GM18907 (cell line): ENCODE measurements around the gene CHMP1A.

ENCODE experiments used
- ATAC-seq: cut with Tn5 transposase; IDR thresholded peaks from one replicate; pipeline ENCODE4 v1.9.1; 2021; ENCODE audit warnings: mild to moderate bottlenecking, moderate library complexity; ENCODE audit not compliant: unreplicated experiment

The CHMP1A gene

DNA sequence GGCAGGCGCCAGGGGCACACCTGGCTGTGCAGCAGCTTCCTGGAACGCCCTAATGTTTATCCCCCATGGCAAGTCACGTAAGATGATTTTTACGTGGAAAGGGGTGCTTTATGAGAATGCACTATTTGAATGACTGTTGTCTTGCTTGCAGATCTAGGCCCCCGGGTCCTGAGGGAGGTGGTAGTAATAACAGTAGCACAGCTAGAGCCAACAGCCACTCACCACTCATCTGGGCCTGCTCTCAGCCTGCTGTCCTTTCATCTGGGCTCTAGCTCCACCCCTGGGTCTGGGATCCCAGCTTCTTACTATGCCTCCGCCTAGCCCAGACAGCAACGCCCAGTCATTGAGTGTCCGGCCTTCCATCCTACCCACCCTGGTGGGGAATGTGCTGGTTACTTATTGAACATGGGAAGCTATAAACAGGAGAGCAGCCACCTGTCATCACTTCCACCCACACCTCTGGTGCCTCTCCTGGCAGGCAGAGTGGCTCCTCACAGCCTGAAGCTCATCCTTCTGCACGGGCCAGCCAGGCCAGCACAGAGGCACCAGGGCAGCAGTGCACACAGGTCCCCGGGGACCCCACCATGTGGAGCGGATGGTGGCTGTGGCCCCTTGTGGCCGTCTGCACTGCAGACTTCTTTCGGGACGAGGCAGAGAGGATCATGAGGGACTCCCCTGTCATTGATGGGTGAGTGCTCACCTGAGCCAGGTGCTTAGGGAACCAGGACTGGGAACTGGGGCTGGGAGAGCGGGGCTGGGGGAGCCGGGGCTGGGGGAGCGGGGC, 27.5 kb downstream of the CHMP1A start:
- no peak for ATAC-seq

DNA sequence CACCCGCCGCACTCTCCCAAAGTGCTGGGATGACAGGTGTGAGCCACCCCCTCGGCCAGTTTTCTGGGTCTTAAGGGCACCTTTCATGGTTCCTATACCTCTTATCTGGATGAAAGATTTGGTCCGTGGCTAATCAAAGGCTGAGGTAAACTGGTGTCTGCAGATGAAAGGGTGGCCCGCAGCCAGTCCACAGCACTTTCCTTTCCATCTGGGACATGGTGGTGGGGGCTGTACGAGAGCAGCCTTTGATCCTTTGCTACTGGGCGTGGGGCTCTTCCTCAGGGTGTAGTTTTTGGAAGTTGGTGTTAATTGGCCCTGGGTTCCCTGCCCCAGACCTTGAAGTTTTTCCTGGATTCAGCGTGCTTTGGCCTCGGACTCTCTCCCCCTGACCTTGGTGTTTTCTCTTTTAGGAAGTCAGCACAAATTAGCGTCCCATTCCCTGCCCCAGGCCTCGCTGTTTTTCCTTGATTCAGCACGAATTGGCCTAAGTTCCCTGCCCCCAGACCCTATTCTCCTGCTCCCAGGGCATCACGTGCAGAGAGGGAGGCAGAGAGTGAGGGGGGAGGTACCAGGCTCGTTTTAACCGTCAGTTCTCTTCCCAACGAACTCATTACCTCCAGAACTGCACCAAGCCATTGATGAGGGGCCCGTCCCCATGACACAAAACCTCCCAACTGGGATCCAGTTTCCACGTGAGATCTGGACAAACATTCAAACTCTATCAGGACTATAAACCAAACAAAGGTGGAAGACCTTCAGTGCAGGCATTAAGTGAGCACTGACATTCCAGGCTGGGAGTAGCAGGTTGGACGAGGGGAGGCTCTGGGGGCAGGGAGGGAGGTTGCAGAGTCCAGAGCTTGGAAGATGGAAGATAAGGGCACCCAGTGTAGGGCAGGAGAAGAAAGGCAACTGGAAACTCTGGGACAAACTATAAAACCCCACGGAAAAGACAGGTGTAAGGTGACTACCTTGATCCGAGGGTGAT, 32.4 kb downstream of the CHMP1A start:
- no peak for ATAC-seq

DNA sequence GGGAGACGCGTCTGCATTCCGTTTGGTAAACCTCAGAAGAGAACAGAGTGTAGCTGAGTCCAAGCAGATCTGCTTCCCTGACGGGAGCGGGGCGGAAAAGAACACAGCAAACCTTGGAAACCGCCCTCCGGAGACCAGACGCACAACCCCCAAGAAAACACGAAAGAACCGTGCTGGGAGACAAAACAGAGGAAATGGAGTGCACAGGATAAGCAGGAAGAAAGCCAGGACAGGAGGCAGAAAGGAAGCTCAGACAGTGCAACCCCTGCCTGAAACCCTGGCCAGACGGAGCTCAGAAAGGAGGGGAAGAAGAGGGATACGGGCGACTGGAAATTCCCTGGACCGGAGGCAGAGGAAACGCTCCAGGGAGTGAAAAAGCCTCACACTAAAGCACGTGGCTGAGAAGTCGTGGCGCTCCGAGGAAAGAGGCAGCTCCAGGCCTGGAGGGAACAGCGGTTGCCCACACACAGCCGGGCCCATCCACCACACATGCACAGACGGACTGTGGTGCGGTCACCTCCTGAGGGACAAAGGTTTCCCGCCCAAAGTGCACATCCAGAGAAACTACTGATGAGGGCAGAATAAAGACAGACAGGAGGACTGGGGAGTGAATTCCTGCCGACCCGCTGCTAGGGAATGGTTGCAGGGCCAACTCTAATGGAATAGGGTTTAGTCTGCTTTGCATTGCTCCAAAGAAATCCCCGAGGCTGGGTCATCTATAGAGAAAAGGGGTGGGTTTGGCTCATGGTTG, 33.8 kb downstream of the CHMP1A start:
- ATAC-seq, result no peak

DNA sequence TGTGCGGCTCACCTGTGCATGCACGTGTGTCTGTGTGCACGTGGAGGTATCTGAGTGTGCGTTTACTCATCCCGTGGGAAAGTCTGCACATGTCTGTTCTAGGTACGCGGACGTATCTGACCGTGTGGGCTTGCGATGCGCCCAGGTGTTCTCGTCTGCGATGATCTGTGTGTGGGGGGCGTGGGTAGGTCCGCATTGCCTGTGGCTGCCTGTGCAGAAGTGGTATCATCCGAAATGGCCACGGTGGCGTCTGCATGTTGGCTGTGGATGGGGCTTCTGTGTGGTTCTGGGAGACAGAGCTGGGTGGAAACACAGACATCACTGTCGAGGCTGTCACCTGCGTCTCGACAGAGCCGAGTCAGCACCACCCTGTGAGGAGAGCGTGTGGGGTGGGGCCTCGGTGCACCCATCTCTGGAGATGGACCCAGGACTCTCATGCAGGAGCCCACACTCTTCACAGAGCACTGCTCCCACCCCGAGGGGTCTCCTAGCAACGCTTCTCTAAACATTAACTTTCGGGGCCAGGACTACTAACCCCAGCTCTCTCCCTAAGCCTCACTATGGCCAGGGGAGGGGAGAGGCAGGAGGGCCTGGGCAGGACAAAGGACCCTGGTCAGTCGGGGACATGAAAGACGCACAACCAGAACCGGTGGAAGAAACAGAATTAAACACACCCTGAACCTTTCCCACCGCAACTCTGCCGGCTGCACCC, 35.7 kb downstream of the CHMP1A start:
- no peak for ATAC-seq

DNA sequence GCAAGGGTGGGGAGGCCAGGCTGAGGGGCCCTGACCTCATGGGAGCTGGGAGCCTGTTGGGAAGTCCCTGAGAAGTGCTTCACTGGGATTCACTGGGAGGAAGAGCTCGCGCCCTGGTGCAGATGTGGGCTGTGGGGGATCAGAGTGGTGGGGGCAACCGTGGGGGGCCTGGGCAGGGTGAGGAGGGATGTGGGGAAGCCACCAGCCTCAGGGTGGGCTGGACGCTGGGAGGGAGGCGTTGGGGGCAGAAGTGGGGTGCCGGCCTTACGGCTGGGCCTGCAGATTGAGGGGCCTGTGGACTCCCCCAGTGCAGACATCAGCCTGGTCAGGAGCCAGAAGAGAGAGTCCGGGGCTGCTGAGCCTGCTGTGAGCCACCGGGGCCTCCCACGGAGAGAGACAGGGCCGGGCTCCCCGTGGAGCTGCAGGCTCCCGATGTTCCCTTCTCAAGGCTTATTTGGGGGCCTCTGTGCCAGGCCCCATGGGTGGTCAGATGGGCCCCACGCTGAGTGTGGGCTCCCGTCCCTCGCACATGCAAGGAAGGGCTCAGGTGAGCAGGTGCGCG, 36.3 kb downstream of the CHMP1A start:
- ATAC-seq, result no peak

DNA sequence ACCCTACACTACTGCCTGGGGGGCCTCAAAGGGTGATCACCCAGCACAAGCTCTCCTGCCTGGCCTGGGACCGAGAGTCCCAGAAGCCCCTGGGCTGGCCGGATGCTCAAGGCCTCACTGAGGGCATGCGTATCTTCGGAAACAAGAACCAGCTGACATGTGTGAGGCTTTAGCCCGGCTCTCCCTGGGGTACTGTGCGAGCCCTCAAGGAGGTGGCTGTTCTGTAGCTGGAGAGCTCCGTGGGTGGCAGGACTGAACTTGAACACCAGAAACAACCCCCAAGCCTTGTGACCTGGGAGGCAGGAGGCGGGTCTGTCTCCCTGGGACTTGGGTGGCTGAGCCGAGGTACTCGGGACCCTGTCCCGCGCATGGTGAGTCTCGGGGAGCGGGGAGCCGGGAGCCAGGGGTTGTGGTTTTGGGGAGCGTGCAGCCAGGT, 37.1 kb downstream of the CHMP1A start:
- ATAC-seq, result no peak

DNA sequence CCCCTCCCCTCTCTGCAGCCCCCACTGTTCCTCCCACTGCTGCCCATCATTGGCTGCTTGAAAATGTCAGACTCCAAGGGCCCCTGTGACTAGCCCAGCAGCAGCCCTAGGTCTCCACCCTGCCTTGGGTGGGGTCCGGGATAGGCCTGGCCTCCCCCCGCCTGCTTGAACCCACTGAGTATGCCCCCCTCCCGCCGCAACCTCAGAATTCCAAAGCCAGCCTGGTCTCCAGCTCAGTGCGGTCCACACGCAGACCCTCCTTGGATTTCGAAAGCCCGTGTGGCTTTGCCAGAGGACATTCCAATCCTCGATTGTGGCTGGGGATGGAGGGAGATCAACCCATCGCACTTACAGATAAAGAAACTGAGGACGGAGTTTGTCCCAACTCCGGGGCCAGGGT, 37.7 kb downstream of the CHMP1A start:
- ATAC-seq, result no peak

DNA sequence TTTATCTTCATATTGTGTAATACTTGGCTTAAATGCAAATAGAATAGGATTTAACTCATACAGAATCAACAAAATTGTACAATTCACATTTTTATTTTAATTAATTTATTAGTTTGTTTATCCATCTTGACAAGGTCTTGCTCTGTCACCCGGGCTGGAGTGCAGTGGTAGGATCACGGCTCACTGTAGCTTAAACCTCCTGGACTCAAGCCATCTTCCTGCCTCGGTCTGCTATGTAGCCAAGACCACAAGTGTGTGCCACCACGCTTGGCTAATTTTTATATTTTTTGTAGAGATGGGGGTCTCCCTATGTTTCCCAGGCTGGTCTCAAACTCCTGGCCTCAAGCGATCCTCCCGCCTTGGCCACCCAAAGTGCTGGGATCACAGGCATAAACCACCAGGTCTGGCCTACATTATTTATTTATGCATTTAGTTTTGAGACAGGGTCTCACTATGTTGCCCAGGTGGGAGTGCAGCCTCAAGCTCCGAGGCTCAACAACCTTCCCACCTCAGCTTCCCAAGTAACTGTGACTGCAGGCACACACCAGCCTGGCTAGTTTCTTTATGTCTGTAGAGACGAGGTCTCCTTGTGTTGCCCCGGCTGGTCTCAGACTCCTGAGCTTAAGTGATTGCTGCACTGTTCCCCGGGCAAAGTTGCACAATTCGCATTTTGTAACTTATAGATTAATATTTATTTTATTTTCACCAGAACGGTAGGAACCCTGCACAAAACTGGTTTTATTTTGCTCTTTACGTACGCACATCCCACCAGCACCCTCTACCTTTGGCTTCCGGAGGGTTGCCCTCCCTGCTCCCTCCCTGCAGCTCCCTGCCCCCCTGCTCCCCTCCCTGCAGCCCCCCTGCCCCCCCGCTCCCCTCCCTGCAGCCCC, 39.2 kb downstream of the CHMP1A start:
- no peak for ATAC-seq

DNA sequence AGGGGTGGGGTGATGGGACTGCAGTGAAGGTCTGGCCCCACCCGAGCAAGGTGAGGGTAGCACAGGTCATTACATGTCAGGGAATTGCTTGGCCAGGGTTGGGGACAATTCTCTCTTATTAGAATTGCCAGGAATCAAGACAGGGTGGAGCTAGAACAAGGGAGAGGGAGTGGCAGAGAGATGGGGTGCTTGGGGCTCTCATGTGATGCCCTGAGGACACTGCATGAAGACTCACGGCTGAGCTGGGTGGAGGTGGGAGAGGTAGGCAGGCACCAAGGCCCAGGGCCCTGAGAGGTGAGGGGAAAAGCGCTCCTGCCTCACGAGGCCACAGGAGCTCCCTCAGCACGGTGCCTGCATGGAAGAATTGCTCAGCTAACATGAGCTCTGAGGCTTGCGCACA, 40.5 kb downstream of the CHMP1A start:
- no peak for ATAC-seq

DNA sequence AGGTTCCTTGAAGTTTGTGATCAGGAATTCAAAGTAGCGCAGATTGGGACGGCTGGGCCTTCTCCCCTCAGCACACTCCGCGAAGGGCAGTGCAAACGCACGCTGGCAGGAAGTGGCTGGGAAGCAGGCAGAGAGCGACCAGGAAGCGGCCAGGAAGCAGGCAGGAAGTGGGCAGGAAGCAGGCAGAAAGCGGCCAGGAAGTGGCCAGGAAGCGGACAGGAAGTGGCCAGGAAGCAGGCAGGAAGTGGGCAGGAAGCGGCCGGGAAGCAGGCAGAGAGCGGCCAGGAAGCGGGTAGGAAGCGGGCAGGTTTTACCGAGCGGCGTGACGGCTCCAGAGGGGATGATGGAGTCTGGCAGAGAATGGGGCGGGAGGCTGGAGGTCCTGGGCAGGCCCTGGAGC, 40.9 kb downstream of the CHMP1A start:
- ATAC-seq, result no peak

DNA sequence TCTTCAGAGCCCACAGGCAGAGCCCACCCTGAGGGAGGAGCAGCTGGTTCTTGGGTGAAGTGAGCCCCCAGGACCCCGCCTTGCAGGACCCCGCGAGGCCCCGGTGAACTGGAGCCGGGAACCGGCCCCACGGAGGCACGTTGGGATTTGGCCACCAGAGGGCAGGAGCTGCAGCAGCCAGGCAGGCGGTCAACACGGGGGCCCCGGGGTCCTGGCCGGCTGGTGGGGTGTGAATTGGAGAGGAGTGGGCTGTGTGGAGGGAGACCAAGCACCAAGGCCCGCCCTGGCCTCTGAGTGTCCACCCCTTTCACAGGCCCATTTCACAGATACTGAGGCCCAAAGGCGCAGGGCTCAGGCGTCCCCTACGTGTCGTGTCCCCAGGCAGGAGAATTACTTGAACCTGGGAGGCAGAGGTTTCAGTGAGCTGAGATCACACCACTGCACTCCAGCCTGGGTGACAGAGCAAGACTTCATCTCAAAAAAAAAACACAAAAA, 41.9 kb downstream of the CHMP1A start:
- no peak for ATAC-seq

DNA sequence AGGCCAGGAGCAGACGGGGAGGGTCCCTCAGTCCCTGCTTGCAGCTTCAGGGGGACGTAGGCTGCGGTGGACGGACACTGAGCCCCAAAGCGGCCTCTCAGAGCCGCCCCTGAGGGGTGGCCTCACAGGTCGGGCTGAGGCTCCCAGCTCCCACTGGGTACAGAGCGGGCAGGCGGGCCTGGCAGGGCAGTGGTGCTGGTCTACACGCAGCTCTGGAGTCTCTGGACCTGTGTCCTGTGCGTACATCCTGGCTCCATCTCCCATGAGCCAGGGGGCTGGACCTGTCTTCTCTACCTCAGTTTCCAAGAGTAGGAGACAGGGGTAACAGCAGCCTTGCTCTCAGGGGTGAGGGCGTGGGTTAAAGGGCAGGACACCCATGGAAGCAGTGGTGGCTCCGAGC, 42.3 kb downstream of the CHMP1A start:
- no peak for ATAC-seq

DNA sequence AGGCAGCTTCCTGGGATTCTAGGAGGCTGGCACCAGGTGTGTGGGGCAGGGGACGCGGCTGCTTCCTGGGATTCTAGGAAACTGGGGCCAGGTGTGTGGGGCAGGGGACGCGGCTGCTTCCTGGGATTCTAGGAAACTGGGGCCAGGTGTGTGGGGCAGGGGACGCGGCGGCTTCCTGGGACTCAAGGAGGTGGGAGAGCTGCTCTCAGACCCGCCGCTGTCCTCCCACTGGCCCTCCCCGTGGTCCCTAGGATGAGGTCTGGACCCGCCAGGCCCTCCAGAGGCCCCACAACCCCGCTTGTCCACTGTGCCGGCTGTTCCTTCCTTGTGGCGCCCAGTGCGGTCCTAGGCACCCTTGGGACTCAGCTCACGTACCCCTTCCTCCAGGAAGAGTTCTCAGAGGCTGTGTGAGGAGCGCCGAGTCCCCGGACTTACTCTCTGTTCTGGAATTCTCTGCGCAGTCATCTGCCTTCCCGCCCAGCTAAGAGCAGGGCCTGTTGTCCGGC, 43.5 kb downstream of the CHMP1A start:
- no peak for ATAC-seq

DNA sequence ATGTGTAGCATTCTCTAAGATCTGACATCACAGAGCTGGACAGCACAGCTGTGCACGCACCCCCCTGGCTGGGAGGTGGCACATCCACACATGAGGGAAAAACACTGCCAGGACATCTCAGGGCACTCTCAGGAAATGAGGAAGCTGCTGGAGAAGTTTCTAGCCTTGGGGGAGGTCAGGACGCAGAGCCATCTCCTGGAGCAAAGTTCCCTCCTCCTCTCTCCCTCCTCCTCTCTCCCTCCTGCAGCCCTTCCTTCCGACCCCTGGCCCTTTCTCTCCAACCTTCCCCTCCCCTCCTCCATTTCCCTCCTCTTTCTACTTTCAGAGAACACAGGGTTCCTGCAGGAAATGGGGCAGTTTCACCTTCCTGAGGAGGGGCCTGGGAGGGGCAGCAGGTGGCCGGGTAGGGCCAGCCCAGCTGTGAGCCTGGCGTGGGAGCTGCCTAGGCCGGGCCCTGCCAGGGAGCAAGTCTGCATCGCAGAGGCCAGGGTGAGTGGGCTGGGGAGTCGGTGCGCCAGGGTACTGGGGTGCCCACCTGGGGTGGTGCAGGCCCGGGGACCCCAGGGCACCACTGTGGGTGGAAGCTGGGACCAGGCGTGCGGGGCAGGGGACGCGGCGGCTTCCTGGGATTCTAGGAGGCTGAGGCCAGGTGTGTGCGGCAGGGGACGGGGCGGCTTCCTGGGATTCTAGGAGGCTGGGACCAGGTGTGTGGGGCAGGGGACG, 44.1 kb downstream of the CHMP1A start, which contains the start of gene DPEP1:
TSS of gene DPEP1 (plus strand) at position 412 of the 723 bp plus-strand sequence. CDS start 16,769 bp downstream, outside the sequence.
- no peak for ATAC-seq

DNA sequence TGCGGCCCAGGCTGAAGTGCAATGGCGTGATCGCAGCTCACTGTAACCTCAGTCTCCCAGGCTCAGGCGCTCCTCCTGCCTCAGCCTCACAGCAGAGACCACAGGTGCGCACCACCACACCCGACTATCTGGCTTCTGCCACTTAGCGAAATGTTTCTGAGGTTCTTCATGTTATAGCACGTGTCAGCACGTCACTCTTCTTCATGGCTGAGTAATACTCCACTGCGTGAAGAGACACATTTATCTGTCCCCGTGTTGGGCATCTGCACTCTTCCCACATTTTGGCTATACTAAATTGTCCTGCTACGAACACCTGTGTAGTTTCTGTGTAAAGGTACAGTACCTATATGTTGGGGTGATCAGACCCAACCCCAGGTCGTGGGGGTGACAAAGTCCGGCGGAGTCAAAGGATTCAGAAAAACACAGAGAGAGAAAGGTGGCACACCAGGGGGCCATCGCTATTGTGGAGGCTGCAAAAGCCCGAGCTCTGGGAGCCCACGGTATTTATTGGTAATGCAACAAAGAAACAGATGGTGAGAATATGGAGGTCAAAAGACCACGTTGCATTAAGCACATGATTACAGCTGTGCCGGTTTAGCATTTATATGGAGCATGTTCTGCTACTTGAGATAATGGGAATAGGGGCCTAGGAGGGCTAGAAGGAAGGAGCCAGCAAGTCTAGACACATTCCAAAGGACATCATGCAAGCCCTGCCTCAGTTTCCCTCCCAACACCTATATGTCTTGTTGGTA, 44.9 kb downstream of the CHMP1A start:
- ATAC-seq, result no peak

DNA sequence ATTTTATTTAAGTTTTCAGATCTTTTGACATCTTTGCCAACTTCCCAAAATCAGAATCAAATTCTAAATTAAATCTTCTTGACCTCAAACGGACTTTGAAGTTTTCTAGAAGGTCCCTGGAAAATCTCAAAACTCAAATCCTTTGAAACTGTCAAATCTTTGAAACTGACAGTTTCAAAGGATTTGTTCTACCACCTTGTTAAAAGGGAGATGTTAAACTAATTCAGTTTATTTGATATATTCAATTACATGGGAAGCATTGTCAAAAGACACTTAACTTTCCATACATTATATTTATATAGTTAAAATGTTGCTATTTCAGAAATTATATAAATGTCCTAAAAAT, 47.4 kb downstream of the CHMP1A start:
- ATAC-seq, result no peak

DNA sequence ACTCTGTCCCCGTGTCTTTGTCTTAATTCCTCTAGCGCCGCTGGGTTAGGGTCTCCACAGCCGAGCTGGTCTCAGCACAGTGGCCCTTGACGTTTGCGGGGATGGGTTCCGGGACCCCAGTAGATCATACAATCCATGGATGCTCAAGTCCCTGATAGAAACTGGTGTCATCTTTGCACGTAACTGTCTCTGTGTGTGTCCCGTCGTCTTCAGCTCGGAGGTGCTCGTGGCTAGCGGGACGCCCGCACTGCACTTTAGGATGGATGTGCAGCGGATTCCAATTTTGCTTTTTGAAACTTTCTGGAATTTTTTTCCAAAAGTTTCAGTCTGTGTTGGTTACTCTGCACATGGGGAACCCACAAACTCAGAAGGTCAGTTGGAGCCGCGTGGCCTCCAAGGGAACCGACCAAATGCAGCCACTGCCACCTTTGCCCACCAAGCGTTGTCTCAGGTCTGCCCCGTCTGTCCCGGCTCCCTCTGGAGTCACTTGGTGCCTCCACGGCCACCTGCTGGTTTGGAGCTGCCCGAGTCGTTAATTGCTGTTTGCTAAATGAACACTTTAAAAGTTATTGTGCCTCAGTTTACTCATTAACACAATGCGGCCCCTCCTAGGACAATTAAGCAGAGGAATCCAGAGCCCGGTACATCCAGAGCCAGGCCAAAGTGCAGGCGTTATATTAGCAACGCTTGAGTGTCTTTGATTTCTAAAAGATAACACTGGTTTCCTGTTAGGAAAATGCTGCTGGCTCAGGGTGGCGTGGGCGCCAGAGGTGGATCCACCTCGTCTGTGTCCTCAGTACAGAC, 49.4 kb downstream of the CHMP1A start:
- ATAC-seq, result no peak
